Measurements from ENCODE around the gene RBBP9.
"Not testable (repeated sequence)": the region's sequence is repeated elsewhere in the genome, so short reads cannot be mapped to it uniquely, and the experiment has no call there.

The RBBP9 gene

DNA sequence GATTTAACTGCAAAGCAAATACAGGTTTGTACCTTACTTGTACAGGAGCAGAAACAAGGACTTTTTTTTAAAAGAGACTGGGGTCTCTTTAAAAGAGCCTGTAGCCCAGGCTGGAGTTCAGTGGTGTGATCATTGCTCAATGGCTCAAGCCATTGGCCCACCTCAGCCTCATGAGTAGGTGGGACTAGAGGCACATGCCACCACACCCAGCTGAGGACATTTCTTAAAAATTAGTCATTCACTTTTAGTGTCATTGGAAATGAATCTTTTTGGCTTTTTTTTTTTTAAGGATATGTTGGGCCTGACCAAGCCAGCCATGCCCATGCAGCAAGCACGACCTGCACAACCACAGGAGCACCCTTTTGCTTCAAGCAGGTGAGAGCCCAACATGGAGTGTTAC, 27.6 kb upstream of the RBBP9 start:
- CTCF ChIA-PET = no interaction called here
- H3K27ac ChIP-seq (ENCODE audit: extremely low read depth, low read depth, low read length) = no peak overlapping the region
- POLR2A ChIA-PET = interaction anchor here (0.6 kb wide), 1 partner anchor 943 kb away, joined by 9 read pairs; no protein-coding TSS in a partner anchor

DNA sequence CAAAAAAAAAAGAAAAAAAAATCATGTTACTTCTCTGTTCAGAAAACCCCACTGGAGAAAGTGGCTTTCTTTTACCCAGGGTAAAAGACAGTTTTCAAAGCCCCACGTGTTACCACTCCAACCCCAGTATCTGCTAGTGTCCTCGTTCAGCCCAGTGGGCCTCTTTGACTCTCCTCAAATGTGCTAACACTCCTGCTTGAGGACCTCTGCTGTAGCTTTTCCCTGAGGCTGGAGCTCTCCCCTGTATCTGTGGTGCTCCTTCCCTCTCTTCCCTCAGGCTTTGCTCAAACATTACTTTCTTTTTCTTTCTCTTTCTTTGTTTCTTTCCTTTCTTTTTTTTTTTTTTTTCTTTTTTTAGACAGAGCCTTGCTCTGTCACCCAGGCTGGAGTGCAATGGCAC, 26.0 kb upstream of the RBBP9 start:
- Histone ChIP-seq H3K9me3 (ENCODE audit: control insufficient read depth, insufficient read depth, low read depth, low read length) (no peaks in the 10 kb centered on the region), H3K27ac (ENCODE audit: extremely low read depth, low read depth, low read length) (no peak overlapping the region), H3K4me1 (ENCODE audit: control insufficient read depth, insufficient read depth, low read length) (no peaks in the 10 kb centered on the region), H3K36me3 (ENCODE audit: control insufficient read depth in 2 of 2, insufficient read depth in 1 of 2, low read length in 2 of 2) (peaks cover 25 to 52% of the 10 kb centered on the region in 2 experiments), H3K4me3 (ENCODE audit: low read depth, low read length) (no peak overlapping the region)
- ChIA-PET POLR2A (interaction anchor here (0.7 to 2.1 kb wide), 2 partner anchors 16 to 136 kb away, joined by 4 to 6 read pairs; partner anchors contain the start of gene SEC23B), CTCF (no interaction called here)
- TF ChIP-seq OVOL3 (tag by site-specific recombination; IDR thresholded peaks at IDR 0.05) (no peak), PRDM1 (tag by site-specific recombination; IDR thresholded peaks at IDR 0.05) (peak; percentile 94), ZNF585B (tag by site-specific recombination; IDR thresholded peaks at IDR 0.05) (no peak), ZXDB (tag by site-specific recombination; IDR thresholded peaks at IDR 0.05) (no peak), IKZF3 (tag by site-specific recombination; IDR thresholded peaks at IDR 0.05) (no peak), ZNF510 (tag by site-specific recombination; IDR thresholded peaks at IDR 0.05; ENCODE audit: insufficient replicate concordance) (no peak)

More for the DNA sequence above, 27.6 kb upstream of the RBBP9 start:
- Histone ChIP-seq H3K4me3 (ENCODE audit: low read depth, low read length) (no peak overlapping the region), H3K36me3 (ENCODE audit: control insufficient read depth in 2 of 2, insufficient read depth in 1 of 2, low read length in 2 of 2) (peaks cover 31 to 68% of the 10 kb centered on the region in 2 experiments), H3K4me1 (ENCODE audit: control insufficient read depth, insufficient read depth, low read length) (no peaks in the 10 kb centered on the region), H3K9me3 (ENCODE audit: control insufficient read depth, insufficient read depth, low read depth, low read length) (no peaks in the 10 kb centered on the region)
- TF ChIP-seq YY2 (tag by site-specific recombination; IDR thresholded peaks at IDR 0.05) (no peak), BCL11A (tag by site-specific recombination; IDR thresholded peaks at IDR 0.05; ENCODE audit: low read depth) (no peak), ZNF311 (tag by site-specific recombination; IDR thresholded peaks at IDR 0.05; ENCODE audit: borderline replicate concordance) (no peak), GFI1B (tag by site-specific recombination; IDR thresholded peaks at IDR 0.05) (no peak), ZNF76 (tag by site-specific recombination; IDR thresholded peaks at IDR 0.05; ENCODE audit: borderline replicate concordance, low read depth) (no peak), HOXC10 (CRISPR knock-in tag; IDR thresholded peaks at IDR 0.05) (no peak), ZNF423 (tag by site-specific recombination; IDR thresholded peaks at IDR 0.05) (no peak), ZNF544 (tag by site-specific recombination; IDR thresholded peaks at IDR 0.05) (no peak), TCF7L2 (IDR thresholded peaks at IDR 0.05; ENCODE audit: borderline replicate concordance, low read depth, low read length) (no peak), ZBTB21 (tag by site-specific recombination; IDR thresholded peaks at IDR 0.05) (no peak), ZNF391 (tag by site-specific recombination; IDR thresholded peaks at IDR 0.05; ENCODE audit: borderline replicate concordance, low read depth) (no peak), ZNF24 (tag by site-specific recombination; IDR thresholded peaks at IDR 0.05) (no peak), OVOL3 (tag by site-specific recombination; IDR thresholded peaks at IDR 0.05) (no peak)
- TF ChIP-seq, protein P1, sequence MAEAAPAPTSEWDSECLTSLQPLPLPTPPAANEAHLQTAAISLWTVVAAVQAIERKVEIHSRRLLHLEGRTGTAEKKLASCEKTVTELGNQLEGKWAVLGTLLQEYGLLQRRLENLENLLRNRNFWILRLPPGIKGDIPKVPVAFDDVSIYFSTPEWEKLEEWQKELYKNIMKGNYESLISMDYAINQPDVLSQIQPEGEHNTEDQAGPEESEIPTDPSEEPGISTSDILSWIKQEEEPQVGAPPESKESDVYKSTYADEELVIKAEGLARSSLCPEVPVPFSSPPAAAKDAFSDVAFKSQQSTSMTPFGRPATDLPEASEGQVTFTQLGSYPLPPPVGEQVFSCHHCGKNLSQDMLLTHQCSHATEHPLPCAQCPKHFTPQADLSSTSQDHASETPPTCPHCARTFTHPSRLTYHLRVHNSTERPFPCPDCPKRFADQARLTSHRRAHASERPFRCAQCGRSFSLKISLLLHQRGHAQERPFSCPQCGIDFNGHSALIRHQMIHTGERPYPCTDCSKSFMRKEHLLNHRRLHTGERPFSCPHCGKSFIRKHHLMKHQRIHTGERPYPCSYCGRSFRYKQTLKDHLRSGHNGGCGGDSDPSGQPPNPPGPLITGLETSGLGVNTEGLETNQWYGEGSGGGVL (tag by site-specific recombination; IDR thresholded peaks at IDR 0.05) = no peak
- TF ChIP-seq, protein P2, sequence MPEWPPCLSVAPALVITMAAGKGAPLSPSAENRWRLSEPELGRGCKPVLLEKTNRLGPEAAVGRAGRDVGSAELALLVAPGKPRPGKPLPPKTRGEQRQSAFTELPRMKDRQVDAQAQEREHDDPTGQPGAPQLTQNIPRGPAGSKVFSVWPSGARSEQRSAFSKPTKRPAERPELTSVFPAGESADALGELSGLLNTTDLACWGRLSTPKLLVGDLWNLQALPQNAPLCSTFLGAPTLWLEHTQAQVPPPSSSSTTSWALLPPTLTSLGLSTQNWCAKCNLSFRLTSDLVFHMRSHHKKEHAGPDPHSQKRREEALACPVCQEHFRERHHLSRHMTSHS (tag by site-specific recombination; IDR thresholded peaks at IDR 0.05) = no peak
- TF ChIP-seq, protein P3, sequence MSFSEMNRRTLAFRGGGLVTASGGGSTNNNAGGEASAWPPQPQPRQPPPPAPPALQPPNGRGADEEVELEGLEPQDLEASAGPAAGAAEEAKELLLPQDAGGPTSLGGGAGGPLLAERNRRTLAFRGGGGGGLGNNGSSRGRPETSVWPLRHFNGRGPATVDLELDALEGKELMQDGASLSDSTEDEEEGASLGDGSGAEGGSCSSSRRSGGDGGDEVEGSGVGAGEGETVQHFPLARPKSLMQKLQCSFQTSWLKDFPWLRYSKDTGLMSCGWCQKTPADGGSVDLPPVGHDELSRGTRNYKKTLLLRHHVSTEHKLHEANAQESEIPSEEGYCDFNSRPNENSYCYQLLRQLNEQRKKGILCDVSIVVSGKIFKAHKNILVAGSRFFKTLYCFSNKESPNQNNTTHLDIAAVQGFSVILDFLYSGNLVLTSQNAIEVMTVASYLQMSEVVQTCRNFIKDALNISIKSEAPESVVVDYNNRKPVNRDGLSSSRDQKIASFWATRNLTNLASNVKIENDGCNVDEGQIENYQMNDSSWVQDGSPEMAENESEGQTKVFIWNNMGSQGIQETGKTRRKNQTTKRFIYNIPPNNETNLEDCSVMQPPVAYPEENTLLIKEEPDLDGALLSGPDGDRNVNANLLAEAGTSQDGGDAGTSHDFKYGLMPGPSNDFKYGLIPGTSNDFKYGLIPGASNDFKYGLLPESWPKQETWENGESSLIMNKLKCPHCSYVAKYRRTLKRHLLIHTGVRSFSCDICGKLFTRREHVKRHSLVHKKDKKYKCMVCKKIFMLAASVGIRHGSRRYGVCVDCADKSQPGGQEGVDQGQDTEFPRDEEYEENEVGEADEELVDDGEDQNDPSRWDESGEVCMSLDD (tag by site-specific recombination; IDR thresholded peaks at IDR 0.05) = no peak

DNA sequence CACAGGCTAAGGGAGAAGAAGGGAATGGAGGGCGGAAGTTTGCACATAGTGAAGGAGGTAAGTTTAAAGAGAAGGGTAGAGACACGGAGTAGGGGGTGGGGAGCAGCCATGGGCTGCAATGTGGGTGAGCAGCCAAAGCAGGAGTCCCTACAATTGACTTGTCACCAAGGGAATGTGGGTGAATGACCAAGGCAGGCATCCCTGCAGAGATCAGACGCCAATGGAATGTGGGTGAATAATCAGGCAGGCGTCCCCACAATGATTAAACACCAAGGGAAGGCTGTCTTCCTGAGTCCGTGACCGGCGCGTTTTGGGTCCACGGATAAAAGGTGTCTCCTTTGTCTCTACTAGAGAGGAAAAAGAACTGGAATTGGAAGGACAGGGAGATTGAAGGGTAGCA, 25.0 kb upstream of the RBBP9 start:
- peaks cover 17 to 47% of the 10 kb centered on the region in 2 experiments; a peak in 2 of 3 replicates for H3K36me3 ChIP-seq (ENCODE audit: control insufficient read depth in 2 of 2, insufficient read depth in 1 of 2, low read length in 2 of 2)
- ChIA-PET POLR2A (interaction anchor here (2.1 kb wide), 1 partner anchor 15 kb away, joined by 6 read pairs; the partner anchor contains the start of gene SEC23B), CTCF (interaction anchor here (0.6 kb wide), 1 partner anchor 18 kb away, joined by 5 read pairs; no protein-coding TSS in a partner anchor)
- not testable (repeated sequence) for H3K27ac ChIP-seq (ENCODE audit: extremely low read depth, low read depth, low read length); H3K4me3 ChIP-seq (ENCODE audit: low read depth, low read length); H3K9me3 ChIP-seq (ENCODE audit: control insufficient read depth, insufficient read depth, low read depth, low read length); H3K4me1 ChIP-seq (ENCODE audit: control insufficient read depth, insufficient read depth, low read length)
